ENCODE data around the gene DTD1. TPM values are rescaled to one million over a fixed set of nuclear protein-coding genes. Genes with fewer than 3 reads are reported as not detected.

The DTD1 gene
- total RNA-seq, 1 donor from 2014 or later, result 68.2 TPM

DNA sequence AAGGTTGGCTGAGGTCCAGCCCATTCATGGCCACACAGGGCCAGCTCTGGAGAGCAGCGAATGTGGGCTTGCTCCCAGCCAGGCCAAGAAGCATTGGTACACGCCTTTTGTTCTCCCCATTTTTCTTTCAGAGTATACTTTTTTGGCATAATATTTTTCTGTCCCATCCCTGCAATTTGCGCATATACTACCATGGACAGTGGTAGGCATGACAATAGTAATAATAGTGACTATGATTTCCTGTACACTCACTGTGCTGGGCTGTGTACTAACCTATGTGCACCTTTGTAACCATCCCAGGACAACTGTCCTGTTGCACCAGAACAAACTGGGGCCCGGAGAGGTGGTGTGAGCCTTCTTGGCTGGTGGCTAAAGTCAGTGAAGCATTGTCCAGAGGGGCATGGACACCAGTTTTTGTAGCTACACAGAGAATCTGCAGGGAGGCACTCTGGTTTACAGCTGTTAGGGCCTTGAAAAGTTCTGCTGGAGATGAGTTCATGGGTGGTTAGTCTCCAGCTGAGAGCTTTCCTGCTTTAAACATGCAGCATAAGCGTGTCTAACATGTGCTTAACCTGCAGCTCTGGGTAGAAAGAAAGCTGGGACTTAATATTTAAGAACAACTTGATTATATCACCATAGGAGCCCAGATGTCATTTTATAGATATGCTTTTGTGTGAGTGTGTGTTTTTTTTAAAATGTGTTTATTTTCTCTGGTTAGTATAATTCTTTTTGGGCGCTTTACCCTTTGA, 38.2 kb downstream of the DTD1 start:
- DNase-seq (ENCODE audit: low read depth, low spot score), result no peak
- H3K36me3 Mint-ChIP-seq (ENCODE audit: low read depth), result no peaks in the 10 kb centered on the region
- H3K9me3 Mint-ChIP-seq, result no peaks in the 10 kb centered on the region
- H3K4me3 Mint-ChIP-seq, result no peak overlapping the region
- TF ChIP-seq, protein P1, sequence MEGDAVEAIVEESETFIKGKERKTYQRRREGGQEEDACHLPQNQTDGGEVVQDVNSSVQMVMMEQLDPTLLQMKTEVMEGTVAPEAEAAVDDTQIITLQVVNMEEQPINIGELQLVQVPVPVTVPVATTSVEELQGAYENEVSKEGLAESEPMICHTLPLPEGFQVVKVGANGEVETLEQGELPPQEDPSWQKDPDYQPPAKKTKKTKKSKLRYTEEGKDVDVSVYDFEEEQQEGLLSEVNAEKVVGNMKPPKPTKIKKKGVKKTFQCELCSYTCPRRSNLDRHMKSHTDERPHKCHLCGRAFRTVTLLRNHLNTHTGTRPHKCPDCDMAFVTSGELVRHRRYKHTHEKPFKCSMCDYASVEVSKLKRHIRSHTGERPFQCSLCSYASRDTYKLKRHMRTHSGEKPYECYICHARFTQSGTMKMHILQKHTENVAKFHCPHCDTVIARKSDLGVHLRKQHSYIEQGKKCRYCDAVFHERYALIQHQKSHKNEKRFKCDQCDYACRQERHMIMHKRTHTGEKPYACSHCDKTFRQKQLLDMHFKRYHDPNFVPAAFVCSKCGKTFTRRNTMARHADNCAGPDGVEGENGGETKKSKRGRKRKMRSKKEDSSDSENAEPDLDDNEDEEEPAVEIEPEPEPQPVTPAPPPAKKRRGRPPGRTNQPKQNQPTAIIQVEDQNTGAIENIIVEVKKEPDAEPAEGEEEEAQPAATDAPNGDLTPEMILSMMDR (conservative IDR thresholded peaks at IDR 0.05), result no peak
- H3K27me3 Mint-ChIP-seq (ENCODE audit: low read depth), result no peaks in the 10 kb centered on the region
- H3K27ac Mint-ChIP-seq (ENCODE audit: unreplicated experiment), result no peak overlapping the region
- no peaks in the 10 kb centered on the region for H3K4me1 Mint-ChIP-seq

GRCh38 chr20:18628330-18628920, 40.6 kb downstream of the DTD1 start:
- no peaks in the 10 kb centered on the region for H3K9me3 Mint-ChIP-seq
- DNase-seq (ENCODE audit: low read depth, low spot score), result no peak
- TF ChIP-seq, protein P1 (conservative IDR thresholded peaks at IDR 0.05), result peak; percentile 67
- H3K4me3 Mint-ChIP-seq, result no peak overlapping the region
- peaks cover 8% of the 10 kb centered on the region for H3K4me1 Mint-ChIP-seq
- H3K27ac Mint-ChIP-seq (ENCODE audit: unreplicated experiment), result no peak overlapping the region
- H3K27me3 Mint-ChIP-seq (ENCODE audit: low read depth), result no peaks in the 10 kb centered on the region
- no peaks in the 10 kb centered on the region for H3K36me3 Mint-ChIP-seq (ENCODE audit: low read depth)

GRCh38 chr20:18632196-18632789, 44.4 kb downstream of the DTD1 start:
- peak; percentile 77 for DNase-seq (ENCODE audit: low read depth, low spot score)
- TF ChIP-seq, protein P1 (conservative IDR thresholded peaks at IDR 0.05), result peak; percentile 99

DNA sequence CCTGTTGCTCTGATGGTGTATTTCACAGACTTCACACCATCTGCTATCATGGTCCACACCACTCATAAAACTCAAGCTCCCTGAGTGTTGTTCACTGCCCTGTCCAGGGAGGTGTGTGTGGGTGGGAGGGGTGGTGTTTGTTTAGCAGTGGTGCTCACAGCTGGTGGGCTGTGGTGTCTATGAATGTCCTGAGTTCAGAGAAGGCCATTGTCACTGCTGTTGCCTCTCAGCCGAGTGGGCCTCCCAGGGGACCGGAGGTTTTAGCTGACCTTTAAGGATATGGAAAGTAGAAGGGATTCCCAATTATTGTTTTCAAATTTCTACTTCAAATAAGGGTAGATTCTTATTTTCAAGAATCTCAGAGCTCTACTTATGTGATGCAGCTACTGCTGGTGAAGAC, 45.6 kb downstream of the DTD1 start:
- Mint-ChIP-seq H3K27me3 (ENCODE audit: low read depth) (no peaks in the 10 kb centered on the region), H3K4me3 (no peak overlapping the region), H3K9me3 (no peaks in the 10 kb centered on the region), H3K36me3 (ENCODE audit: low read depth) (peaks cover 7% of the 10 kb centered on the region), H3K27ac (ENCODE audit: unreplicated experiment) (no peak overlapping the region), H3K4me1 (peaks cover 12% of the 10 kb centered on the region)
- TF ChIP-seq, protein P1 (conservative IDR thresholded peaks at IDR 0.05), result no peak
- no peak for DNase-seq (ENCODE audit: low read depth, low spot score)

More at GRCh38 chr20:18632196-18632789, 44.4 kb downstream of the DTD1 start:
- Mint-ChIP-seq H3K27me3 (ENCODE audit: low read depth) (no peaks in the 10 kb centered on the region), H3K4me1 (peaks cover 12% of the 10 kb centered on the region), H3K27ac (ENCODE audit: unreplicated experiment) (no peak overlapping the region), H3K4me3 (no peak overlapping the region), H3K9me3 (no peaks in the 10 kb centered on the region), H3K36me3 (ENCODE audit: low read depth) (no peaks in the 10 kb centered on the region)

DNA sequence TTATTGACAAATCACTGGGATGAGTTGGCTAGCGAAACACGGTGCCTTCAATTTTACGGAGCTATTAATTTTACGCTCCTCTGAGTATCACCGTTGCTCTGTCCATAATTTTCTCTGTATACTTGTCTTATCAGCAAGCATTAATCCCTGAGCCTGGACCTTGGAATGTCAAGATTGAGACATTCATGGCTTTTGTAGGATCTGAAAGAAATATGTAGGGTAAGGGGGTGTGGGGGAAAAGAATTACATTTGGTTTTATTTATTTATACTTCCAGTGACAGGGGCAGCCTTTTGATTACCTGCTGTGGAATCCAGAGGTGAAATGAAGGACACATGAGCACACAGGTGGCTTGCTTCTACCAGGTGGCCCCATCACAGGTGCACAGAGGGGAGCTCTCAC, 46.6 kb downstream of the DTD1 start:
- Mint-ChIP-seq H3K36me3 (ENCODE audit: low read depth) (peaks cover 9% of the 10 kb centered on the region), H3K27me3 (ENCODE audit: low read depth) (no peaks in the 10 kb centered on the region), H3K9me3 (no peaks in the 10 kb centered on the region), H3K27ac (ENCODE audit: unreplicated experiment) (no peak overlapping the region), H3K4me3 (no peak overlapping the region), H3K4me1 (peaks cover 15% of the 10 kb centered on the region)
- TF ChIP-seq, protein P1 (conservative IDR thresholded peaks at IDR 0.05), result no peak
- no peak for DNase-seq (ENCODE audit: low read depth, low spot score)

All from neural crest cell (in vitro differentiated cells).